ENCODE data around the gene CBLL2. TPM values are rescaled to one million over a fixed set of nuclear protein-coding genes. Genes with fewer than 3 reads are reported as not detected.

Gene CBLL2
- total RNA-seq: not detected
- not detected for polyA plus RNA-seq
- long read RNA-seq, donor 1: 0 reads
- long read RNA-seq, donor 2: 0 reads
- long read RNA-seq, donor 3: 0 reads
- long read RNA-seq, donor 4: 0 reads
- long read RNA-seq, donor 5: 0 reads

DNA sequence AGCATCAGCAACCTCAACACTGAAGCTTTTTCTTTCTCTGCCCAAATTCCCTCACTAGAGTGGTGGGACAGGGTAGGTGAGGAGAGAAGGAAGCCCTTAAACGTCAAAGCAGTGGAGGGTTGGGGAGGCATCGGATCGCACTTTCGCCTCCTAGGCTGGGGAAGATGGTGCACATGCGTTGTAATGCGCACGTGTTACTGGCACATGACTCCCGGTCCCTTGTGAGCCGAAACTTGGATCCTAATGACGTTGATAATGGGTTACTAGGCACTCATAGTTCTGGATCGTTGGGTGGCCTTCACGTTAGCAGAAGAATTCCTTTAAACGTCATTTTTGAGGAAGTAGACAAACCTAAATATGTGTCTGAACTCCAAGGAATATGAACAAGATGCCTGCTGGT, at the start of gene CBLL2:
Gene CBLL2 (plus strand): TSS at position 301 of the 400 bp plus-strand sequence. CDS start 79 bp downstream, at position 380.
- no peak for ATAC-seq (ENCODE audit: insufficient read depth, low FRiP score)
- 80 to 90% methylated on average over 13 of the region's 13 CpGs for WGBS, 2 donors
- no peak within 1 kb of the TSS for H3K27ac ChIP-seq (ENCODE audit: low read depth in 1 of 2, low read length in 1 of 2)

GRCh38 chrX:22234380-22234779, 38.3 kb upstream of the CBLL2 start:
- peaks cover 0 to 3% (median 0%) of the 10 kb centered on the region in 4 donors for H3K9me3 ChIP-seq (ENCODE audit: control insufficient read depth in 4 of 4, insufficient read depth in 3 of 4, low read length in 3 of 4)
- H3K36me3 ChIP-seq (ENCODE audit: control insufficient read depth in 4 of 4, insufficient read depth in 4 of 4, low read length in 4 of 4): peaks cover 0 to 4% (median 0%) of the 10 kb centered on the region in 4 donors
- ATAC-seq (ENCODE audit: insufficient read depth, low FRiP score) (no peak), DNase-seq (no peak)
- no peak overlapping the region for H3K27ac ChIP-seq (ENCODE audit: low read depth in 1 of 2, low read length in 1 of 2)
- TF ChIP-seq, protein P1, sequence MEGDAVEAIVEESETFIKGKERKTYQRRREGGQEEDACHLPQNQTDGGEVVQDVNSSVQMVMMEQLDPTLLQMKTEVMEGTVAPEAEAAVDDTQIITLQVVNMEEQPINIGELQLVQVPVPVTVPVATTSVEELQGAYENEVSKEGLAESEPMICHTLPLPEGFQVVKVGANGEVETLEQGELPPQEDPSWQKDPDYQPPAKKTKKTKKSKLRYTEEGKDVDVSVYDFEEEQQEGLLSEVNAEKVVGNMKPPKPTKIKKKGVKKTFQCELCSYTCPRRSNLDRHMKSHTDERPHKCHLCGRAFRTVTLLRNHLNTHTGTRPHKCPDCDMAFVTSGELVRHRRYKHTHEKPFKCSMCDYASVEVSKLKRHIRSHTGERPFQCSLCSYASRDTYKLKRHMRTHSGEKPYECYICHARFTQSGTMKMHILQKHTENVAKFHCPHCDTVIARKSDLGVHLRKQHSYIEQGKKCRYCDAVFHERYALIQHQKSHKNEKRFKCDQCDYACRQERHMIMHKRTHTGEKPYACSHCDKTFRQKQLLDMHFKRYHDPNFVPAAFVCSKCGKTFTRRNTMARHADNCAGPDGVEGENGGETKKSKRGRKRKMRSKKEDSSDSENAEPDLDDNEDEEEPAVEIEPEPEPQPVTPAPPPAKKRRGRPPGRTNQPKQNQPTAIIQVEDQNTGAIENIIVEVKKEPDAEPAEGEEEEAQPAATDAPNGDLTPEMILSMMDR (IDR thresholded peaks at IDR 0.05; ENCODE audit: control extremely low read depth, extremely low read depth): no peak
- 60 to 85% methylated on average over 5 to 6 of the region's 6 CpGs for WGBS, 2 donors
- no peak overlapping the region for H3K4me3 ChIP-seq
- H3K4me1 ChIP-seq (ENCODE audit: control insufficient read depth in 5 of 5, insufficient read depth in 5 of 5, low read length in 5 of 5): no peaks in the 10 kb centered on the region
- H3K9ac ChIP-seq (ENCODE audit: insufficient read depth in 1 of 2, low read length in 2 of 2): no peak overlapping the region
- H3K27me3 ChIP-seq (ENCODE audit: control insufficient read depth in 3 of 3, insufficient read depth in 3 of 3, low read length in 2 of 3): peaks cover 0 to 2% (median 0%) of the 10 kb centered on the region in 3 donors

More for the DNA sequence above, at the start of gene CBLL2:
- DNase-seq: no peak
- no peak within 1 kb of the TSS for H3K4me3 ChIP-seq
- TF ChIP-seq, protein P1 (IDR thresholded peaks at IDR 0.05; ENCODE audit: control extremely low read depth, extremely low read depth): no peak
- H3K4me1 ChIP-seq (ENCODE audit: control insufficient read depth in 5 of 5, insufficient read depth in 5 of 5, low read length in 5 of 5): no peaks in the 10 kb centered on the region
- H3K27me3 ChIP-seq (ENCODE audit: control insufficient read depth in 3 of 3, insufficient read depth in 3 of 3, low read length in 2 of 3): no peaks in the 10 kb centered on the region
- H3K9me3 ChIP-seq (ENCODE audit: control insufficient read depth in 4 of 4, insufficient read depth in 3 of 4, low read length in 3 of 4): peaks cover 0 to 1% (median 0%) of the 10 kb centered on the region in 4 donors
- no peak within 1 kb of the TSS for H3K9ac ChIP-seq (ENCODE audit: insufficient read depth in 1 of 2, low read length in 2 of 2)
- no peaks in the 10 kb centered on the region for H3K36me3 ChIP-seq (ENCODE audit: control insufficient read depth in 4 of 4, insufficient read depth in 4 of 4, low read length in 4 of 4)

GRCh38 chrX:22237479-22237878, 35.2 kb upstream of the CBLL2 start:
- Histone ChIP-seq H3K27ac (ENCODE audit: low read depth in 1 of 2, low read length in 1 of 2) (no peak overlapping the region), H3K9me3 (ENCODE audit: control insufficient read depth in 4 of 4, insufficient read depth in 3 of 4, low read length in 3 of 4) (peaks cover 0 to 3% (median 0%) of the 10 kb centered on the region in 4 donors), H3K4me1 (ENCODE audit: control insufficient read depth in 5 of 5, insufficient read depth in 5 of 5, low read length in 5 of 5) (no peaks in the 10 kb centered on the region), H3K36me3 (ENCODE audit: control insufficient read depth in 4 of 4, insufficient read depth in 4 of 4, low read length in 4 of 4) (peaks cover 0 to 4% (median 0%) of the 10 kb centered on the region in 4 donors), H3K9ac (ENCODE audit: insufficient read depth in 1 of 2, low read length in 2 of 2) (no peak overlapping the region), H3K27me3 (ENCODE audit: control insufficient read depth in 3 of 3, insufficient read depth in 3 of 3, low read length in 2 of 3) (peaks cover 0 to 2% (median 0%) of the 10 kb centered on the region in 3 donors), H3K4me3 (no peak overlapping the region)
- 61 to 81% methylated on average over 2 of the region's 2 CpGs for WGBS, 2 donors
- DNase-seq (no peak), ATAC-seq (ENCODE audit: insufficient read depth, low FRiP score) (no peak)
- TF ChIP-seq, protein P1 (IDR thresholded peaks at IDR 0.05; ENCODE audit: control extremely low read depth, extremely low read depth): no peak

- WGBS, 2 donors: 58 to 82% methylated on average over 2 of the region's 2 CpGs
Measured at GRCh38 chrX:22246620-22247019, 26.1 kb upstream of the CBLL2 start.

More at GRCh38 chrX:22246620-22247019, 26.1 kb upstream of the CBLL2 start:
- Histone ChIP-seq H3K9ac (ENCODE audit: insufficient read depth in 1 of 2, low read length in 2 of 2) (no peak overlapping the region), H3K27ac (ENCODE audit: low read depth in 1 of 2, low read length in 1 of 2) (no peak overlapping the region), H3K9me3 (ENCODE audit: control insufficient read depth in 4 of 4, insufficient read depth in 3 of 4, low read length in 3 of 4) (no peaks in the 10 kb centered on the region), H3K27me3 (ENCODE audit: control insufficient read depth in 3 of 3, insufficient read depth in 3 of 3, low read length in 2 of 3) (peaks cover 0 to 6% (median 0%) of the 10 kb centered on the region in 3 donors), H3K4me1 (ENCODE audit: control insufficient read depth in 5 of 5, insufficient read depth in 5 of 5, low read length in 5 of 5) (no peaks in the 10 kb centered on the region), H3K36me3 (ENCODE audit: control insufficient read depth in 4 of 4, insufficient read depth in 4 of 4, low read length in 4 of 4) (no peaks in the 10 kb centered on the region), H3K4me3 (no peak overlapping the region)
- ATAC-seq (ENCODE audit: insufficient read depth, low FRiP score) (no peak), DNase-seq (no peak)
- TF ChIP-seq, protein P1 (IDR thresholded peaks at IDR 0.05; ENCODE audit: control extremely low read depth, extremely low read depth): no peak
